ENCODE results near the gene MAPK12.

DNA sequence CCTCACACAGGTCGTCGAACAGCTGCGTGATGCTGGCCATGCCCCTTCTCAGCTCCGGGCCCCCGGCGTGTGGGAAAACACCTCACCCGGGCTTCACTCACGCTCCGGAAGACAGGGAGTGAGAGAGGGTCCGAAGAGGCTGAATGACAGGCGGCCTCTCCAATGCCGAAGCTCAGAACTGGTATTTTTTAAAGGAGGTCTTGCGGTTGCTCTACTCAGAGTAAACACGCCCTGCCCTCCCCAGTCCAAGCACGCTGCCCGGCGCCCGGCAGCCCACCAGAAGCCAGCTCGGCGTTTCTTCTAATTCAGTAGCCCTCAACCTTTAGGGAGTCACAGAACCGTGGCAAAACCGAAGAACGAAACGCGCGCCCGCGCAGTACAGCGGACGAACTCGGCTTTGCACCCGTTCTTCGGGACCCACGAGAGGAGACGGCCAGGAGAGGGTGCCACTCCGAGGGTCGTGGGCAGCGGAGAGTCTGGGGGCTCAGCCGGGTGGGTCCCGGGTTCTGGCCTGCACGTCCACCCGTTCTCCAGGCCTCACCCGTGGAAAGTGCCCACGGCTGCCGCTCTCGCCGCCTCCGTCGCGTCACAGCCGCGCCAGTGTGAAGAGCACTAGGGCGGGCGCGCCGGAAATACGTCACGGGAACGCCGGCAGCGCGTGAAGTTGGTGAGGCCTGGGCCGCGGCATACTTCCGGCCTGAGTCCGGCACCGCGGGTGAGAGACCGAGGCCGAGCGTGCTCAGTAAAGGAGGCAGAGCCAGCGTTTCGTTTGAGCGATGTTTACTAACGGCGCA lies 16.9 kb downstream of the MAPK12 start, which contains the start of gene TUBGCP6:
- TF ChIP-seq, protein P1, sequence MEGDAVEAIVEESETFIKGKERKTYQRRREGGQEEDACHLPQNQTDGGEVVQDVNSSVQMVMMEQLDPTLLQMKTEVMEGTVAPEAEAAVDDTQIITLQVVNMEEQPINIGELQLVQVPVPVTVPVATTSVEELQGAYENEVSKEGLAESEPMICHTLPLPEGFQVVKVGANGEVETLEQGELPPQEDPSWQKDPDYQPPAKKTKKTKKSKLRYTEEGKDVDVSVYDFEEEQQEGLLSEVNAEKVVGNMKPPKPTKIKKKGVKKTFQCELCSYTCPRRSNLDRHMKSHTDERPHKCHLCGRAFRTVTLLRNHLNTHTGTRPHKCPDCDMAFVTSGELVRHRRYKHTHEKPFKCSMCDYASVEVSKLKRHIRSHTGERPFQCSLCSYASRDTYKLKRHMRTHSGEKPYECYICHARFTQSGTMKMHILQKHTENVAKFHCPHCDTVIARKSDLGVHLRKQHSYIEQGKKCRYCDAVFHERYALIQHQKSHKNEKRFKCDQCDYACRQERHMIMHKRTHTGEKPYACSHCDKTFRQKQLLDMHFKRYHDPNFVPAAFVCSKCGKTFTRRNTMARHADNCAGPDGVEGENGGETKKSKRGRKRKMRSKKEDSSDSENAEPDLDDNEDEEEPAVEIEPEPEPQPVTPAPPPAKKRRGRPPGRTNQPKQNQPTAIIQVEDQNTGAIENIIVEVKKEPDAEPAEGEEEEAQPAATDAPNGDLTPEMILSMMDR (IDR thresholded peaks at IDR 0.05) = peak in 3 of 4 experiments; percentile 11 to 49 (median 47)
- TF ChIP-seq POLR2A (IDR thresholded peaks at IDR 0.05) = peak; percentile 68
- peak; percentile 98 for TF ChIP-seq POLR2AphosphoS5 (IDR thresholded peaks at IDR 0.05)
